ENCODE data around the gene MGAM2. TPM values are rescaled to one million over a fixed set of nuclear protein-coding genes. Genes with fewer than 3 reads are reported as not detected.

MGAM2 gene
- total RNA-seq, 1 donor, result not detected

GRCh38 chr7:142168746-142169145 is 57.2 kb downstream of the MGAM2 start:
- no peak for TF ChIP-seq CTCF (IDR thresholded peaks at IDR 0.05; ENCODE audit: insufficient read depth, low read depth, low read length)
- peak; percentile 0 for DNase-seq (ENCODE audit: low read depth)
- H3K4me3 ChIP-seq (ENCODE audit: low read depth, low read length), result no peak overlapping the region

DNA sequence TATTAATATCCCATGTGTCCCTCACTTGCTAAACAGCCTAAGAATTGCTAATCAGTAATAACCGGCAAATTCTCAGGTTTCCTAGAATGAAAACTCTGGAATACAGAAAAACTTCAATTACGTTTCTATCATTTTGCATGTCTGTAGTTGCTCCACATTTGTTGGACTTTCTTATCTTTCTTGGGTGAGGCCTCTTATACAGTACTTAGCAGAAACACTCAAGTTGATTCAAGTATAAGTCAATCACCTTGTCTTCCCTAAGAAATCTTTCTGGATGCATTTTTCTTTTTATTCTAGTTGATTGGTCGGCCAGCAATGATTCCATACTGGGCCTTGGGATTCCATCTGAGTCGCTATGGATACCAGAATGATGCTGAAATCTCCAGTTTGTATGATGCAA is 61.4 kb downstream of the MGAM2 start:
- no peak for TF ChIP-seq CTCF (IDR thresholded peaks at IDR 0.05; ENCODE audit: insufficient read depth, low read depth, low read length)
- DNase-seq (ENCODE audit: low read depth), result no peak
- no peak overlapping the region for H3K4me3 ChIP-seq (ENCODE audit: low read depth, low read length)

GRCh38 chr7:142174441-142174840 is 62.9 kb downstream of the MGAM2 start:
- no peak overlapping the region for H3K4me3 ChIP-seq (ENCODE audit: low read depth, low read length)
- TF ChIP-seq CTCF (IDR thresholded peaks at IDR 0.05; ENCODE audit: insufficient read depth, low read depth, low read length), result no peak
- no peak for DNase-seq (ENCODE audit: low read depth)

DNA sequence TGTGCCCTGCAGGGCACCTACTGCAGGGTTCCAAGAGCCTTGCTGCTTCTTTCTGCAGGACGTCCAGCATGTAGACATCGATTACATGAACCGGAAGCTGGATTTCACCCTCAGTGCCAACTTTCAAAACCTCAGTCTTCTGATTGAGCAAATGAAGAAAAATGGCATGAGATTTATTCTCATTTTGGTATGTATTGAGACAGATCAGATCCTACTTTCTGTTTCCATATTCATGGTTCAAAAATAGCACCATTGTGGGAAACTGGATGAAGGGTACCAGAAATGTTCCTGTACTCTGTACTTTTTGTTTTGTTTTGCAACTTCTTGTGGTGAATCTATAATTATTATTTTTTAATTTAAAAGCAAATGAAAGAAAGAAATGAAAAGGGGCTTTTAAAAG is 64.1 kb downstream of the MGAM2 start:
- DNase-seq (ENCODE audit: low read depth), result no peak
- no peak overlapping the region for H3K4me3 ChIP-seq (ENCODE audit: low read depth, low read length)
- TF ChIP-seq CTCF (IDR thresholded peaks at IDR 0.05; ENCODE audit: insufficient read depth, low read depth, low read length), result no peak

- no peak for DNase-seq (ENCODE audit: low read depth)
- no peak for TF ChIP-seq CTCF (IDR thresholded peaks at IDR 0.05; ENCODE audit: insufficient read depth, low read depth, low read length)
- H3K4me3 ChIP-seq (ENCODE audit: low read depth, low read length), result no peak overlapping the region
Observed at GRCh38 chr7:142176901-142177300, 65.4 kb downstream of the MGAM2 start.

DNA sequence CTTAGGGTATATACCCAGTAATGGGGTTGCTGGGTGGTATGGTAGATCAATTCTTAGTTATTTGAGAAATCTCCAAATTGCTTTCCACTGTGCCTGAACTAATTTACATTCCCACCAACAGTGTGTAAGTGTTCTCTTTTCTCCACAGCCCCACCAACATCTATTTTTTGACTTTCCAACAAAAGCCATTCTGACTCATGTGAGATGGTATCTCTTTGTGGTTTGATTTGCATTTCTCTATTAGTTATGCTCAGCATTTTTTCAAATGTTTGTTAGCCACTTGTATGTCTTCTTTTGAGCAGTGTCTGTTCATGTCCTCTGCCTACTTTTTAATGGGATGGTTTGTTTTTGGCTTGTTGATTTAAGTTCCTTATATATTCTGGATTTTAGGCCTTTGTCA is 66.4 kb downstream of the MGAM2 start:
- TF ChIP-seq CTCF (IDR thresholded peaks at IDR 0.05; ENCODE audit: insufficient read depth, low read depth, low read length), result no peak
- DNase-seq (ENCODE audit: low read depth), result no peak
- H3K4me3 ChIP-seq (ENCODE audit: low read depth, low read length), result no peak overlapping the region

- TF ChIP-seq CTCF (IDR thresholded peaks at IDR 0.05; ENCODE audit: insufficient read depth, low read depth, low read length), result no peak
- no peak for DNase-seq (ENCODE audit: low read depth)
- H3K4me3 ChIP-seq (ENCODE audit: low read depth, low read length), result no peak overlapping the region
Observed at GRCh38 chr7:142180426-142180825, 68.9 kb downstream of the MGAM2 start.
